ENCODE data around the gene GALR3. TPM values are rescaled to one million over a fixed set of nuclear protein-coding genes. Genes with fewer than 3 reads are reported as not detected.

The GALR3 gene
- total and polyA plus RNA-seq, 2 of the 8 experiments (the other 6 are each of a cell fraction or from before 2014, with no cell fraction given), result 0.84 to 1.1 TPM

- Histone ChIP-seq H3K79me1 (ENCODE audit: low read depth, low read length) (peaks cover 7% of the 10 kb centered on the region), H3K4me2 (ENCODE audit: insufficient read depth in 1 of 2, low read depth in 2 of 2, low read length in 2 of 2) (no peak overlapping the region), H4K91ac (replicated peaks; ENCODE audit: insufficient read length, low read length) (no peak overlapping the region), H3K56ac (replicated peaks; ENCODE audit: insufficient read length, low read depth, low read length) (no peak overlapping the region), H3K23ac (ENCODE audit: insufficient read length) (no peak overlapping the region), H3K9ac (replicated peaks in 1 of 4; ENCODE audit: extremely low read depth in 1 of 4, low read depth in 3 of 4, low read length in 3 of 4) (0 out of 7 replicates have a peak overlapping the region, but pooled peaks of 1 of the 4 experiments have one; percentile 11), H2BK15ac (ENCODE audit: low read length) (no peak overlapping the region), H2AK5ac (ENCODE audit: low read depth, low read length) (no peak overlapping the region), H3K23me2 (ENCODE audit: low read depth, low read length) (peaks cover 1% of the 10 kb centered on the region), H3K36me3 (ENCODE audit: control insufficient read depth in 2 of 4, insufficient read depth in 4 of 4, low read length in 3 of 4) (peaks cover 38 to 89% (median 72%) of the 10 kb centered on the region in 4 experiments), H3K4me3 (ENCODE audit: extremely low read depth in 1 of 4, insufficient read depth in 2 of 4, low read depth in 3 of 4, low read length in 4 of 4) (no peak overlapping the region), H2BK12ac (ENCODE audit: low read depth, low read length) (no peak overlapping the region), H4K20me1 (replicated peaks in 1 of 2; ENCODE audit: control insufficient read depth in 1 of 2, insufficient read depth in 2 of 2, low read length in 2 of 2) (peaks cover 2 to 4% of the 10 kb centered on the region in 2 experiments), H2BK20ac (ENCODE audit: low read length) (no peak overlapping the region), H2BK120ac (replicated peaks; ENCODE audit: low read depth, low read length) (no peak overlapping the region), H2BK5ac (ENCODE audit: low read depth, low read length) (no peak overlapping the region), H3K79me2 (ENCODE audit: control insufficient read depth in 1 of 2, insufficient read depth in 2 of 2, low read length in 2 of 2) (peaks cover 4 to 53% of the 10 kb centered on the region in 2 experiments), H3K4ac (replicated peaks; ENCODE audit: insufficient read length, low read depth, low read length) (no peak overlapping the region), H3K27me3 (replicated peaks in 1 of 4; ENCODE audit: control insufficient read depth in 3 of 4, extremely low read depth in 1 of 4, insufficient read depth in 3 of 4, low read length in 3 of 4) (no peaks in the 10 kb centered on the region), H3K14ac (ENCODE audit: insufficient read length) (no peak overlapping the region), H2AFZ (ENCODE audit: low read length) (no peak overlapping the region), H3K4me1 (replicated peaks in 1 of 4; ENCODE audit: control insufficient read depth in 3 of 4, insufficient read depth in 4 of 4, low read length in 3 of 4) (peaks cover 0 to 2% (median 0%) of the 10 kb centered on the region in 4 experiments; a peak in 1 of 7 replicates), H3K27ac (ENCODE audit: low read depth, low read length) (no peak overlapping the region), H3K18ac (ENCODE audit: extremely low read depth, low read length) (no peak overlapping the region), H4K5ac (ENCODE audit: insufficient read length, low read depth, low read length) (no peak overlapping the region), H4K8ac (ENCODE audit: extremely low read depth, insufficient read depth, low read length) (no peak overlapping the region), H3K9me3 (ENCODE audit: insufficient read depth in 2 of 2, low read depth in 1 of 2, low read length in 1 of 2) (no peaks in the 10 kb centered on the region)
- ChIA-PET POLR2A (ENCODE audit: partially characterized antibody) (interaction anchor here (0.8 to 4.3 kb wide), 18 partner anchors 8 to 79 kb away, joined by 3 to 24 read pairs (median 6); partner anchors contain the start of genes ANKRD54 and GALR3), CTCF (ENCODE audit: partially characterized antibody) (interaction anchor here (0.9 to 5.6 kb wide), 6 partner anchors 8 to 100 kb away, joined by 3 to 38 read pairs (median 4); no protein-coding TSS in a partner anchor)
- 98% methylated on average over 2 of the region's 2 CpGs; no CpG with 5 or more reads in 1 of the 2 experiments for WGBS, 2 experiments (ENCODE audit: extremely low coverage in 1 of 2, insufficient coverage in 1 of 2, insufficient read length in 1 of 2, insufficient replicate concordance in 2 of 2, low coverage in 1 of 2, low lambda C conversion rate in 2 of 2, missing lambda C conversion rate in 1 of 2)
- no peak for FAIRE-seq
- no peak for DNase-seq (ENCODE audit: low read depth in 1 of 2, low spot score in 2 of 2)
- TF ChIP-seq E2F6 (IDR thresholded peaks at IDR 0.05), result no peak
- no peak for TF ChIP-seq NRF1 (IDR thresholded peaks at IDR 0.05; ENCODE audit: low read depth, low read length)
- no peak for TF ChIP-seq KDM1A (IDR thresholded peaks at IDR 0.05; ENCODE audit: borderline replicate concordance, low read length)
- TF ChIP-seq JUND (IDR thresholded peaks at IDR 0.05; ENCODE audit: low read length), result no peak
- TF ChIP-seq USF2 (IDR thresholded peaks at IDR 0.05; ENCODE audit: low read length), result no peak
- TF ChIP-seq CREB1 (IDR thresholded peaks at IDR 0.05), result no peak
- TF ChIP-seq GABPA (IDR thresholded peaks at IDR 0.05; ENCODE audit: borderline replicate concordance, insufficient read depth, low read length), result no peak
- TF ChIP-seq SP2 (IDR thresholded peaks at IDR 0.05; ENCODE audit: low read length), result no peak
- no peak for TF ChIP-seq SIN3A (conservative IDR thresholded peaks at IDR 0.05 in 1 of 2, IDR thresholded peaks at IDR 0.05 in 1 of 2; ENCODE audit: low read depth in 1 of 2, low read length in 2 of 2)
- TF ChIP-seq POU5F1 (IDR thresholded peaks at IDR 0.05; ENCODE audit: low read depth, low read length), result no peak
- no peak for TF ChIP-seq SP4 (IDR thresholded peaks at IDR 0.05; ENCODE audit: low read length)
- no peak for TF ChIP-seq GTF2F1 (IDR thresholded peaks at IDR 0.05; ENCODE audit: borderline replicate concordance, low read depth, low read length)
Measured at GRCh38 chr22:37854946-37855345, 31.8 kb downstream of the GALR3 start.

Measured in H1 (cell line).